Embryonic facial prominence (tissue), 1 donor: ENCODE data around the gene PLEKHG2.

Source experiments
- DNase-seq: peaks from one replicate; pipeline ENCODE4 v3.0.0-alpha.2; 2016; ENCODE audit errors: extremely low spot score

Gene PLEKHG2

DNA sequence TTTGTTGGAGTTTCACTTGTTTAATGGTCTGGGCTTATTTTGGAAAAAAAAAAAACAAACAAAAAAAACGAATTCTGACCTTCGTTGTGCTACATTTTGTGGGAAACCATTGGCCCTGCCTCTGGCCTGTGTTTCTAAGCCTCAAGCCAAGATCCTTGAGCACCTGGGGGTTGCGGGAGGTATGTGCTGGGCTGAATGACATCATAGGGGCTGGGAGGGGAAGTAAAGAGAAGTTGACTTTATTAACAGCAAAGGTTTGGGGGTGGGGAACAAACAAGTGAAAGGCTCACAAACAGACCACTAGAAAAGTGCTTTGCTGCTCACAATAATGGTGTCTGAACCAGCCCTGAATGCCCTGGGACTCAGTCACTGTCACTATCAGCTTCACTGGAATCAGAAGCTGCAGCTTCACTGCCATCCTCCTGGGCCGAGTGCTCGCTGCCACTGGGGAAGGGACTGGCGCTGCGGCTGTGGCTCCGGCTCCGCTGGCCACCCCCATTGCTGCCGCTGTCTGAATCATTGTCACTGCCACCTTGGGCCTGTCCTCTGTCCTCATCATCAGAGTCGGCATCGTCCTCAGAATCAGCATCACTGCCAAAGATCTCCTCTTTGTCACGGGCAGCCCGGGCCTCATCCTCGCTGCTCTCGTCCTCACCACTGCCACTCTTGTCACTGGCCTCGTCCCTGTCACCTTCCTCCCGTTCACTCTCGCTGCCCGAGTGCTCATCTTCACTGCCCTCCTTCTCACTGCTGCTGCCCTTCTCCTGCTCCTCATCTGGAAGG lies 26.6 kb upstream of the PLEKHG2 start:
- DNase-seq = no peak

DNA sequence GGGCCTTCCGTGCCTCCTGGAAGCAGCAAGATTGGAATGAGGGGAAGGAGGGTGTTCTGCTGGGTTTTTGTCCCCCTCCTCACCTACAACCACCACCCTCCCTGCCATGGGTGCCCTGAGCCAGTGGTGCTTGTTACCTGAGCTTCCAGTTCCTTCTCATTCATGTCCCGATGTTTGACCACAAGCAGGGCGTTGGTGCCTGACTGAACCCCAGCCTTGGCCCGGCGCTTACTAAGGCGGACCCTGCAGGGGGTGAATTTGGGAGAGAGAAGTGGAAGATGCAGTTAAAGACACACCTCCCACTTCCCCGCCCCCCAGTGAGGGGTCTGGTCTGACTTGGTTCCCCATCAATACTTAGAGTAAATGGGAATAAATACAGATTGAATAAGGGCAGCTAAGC lies 25.9 kb upstream of the PLEKHG2 start:
- no peak for DNase-seq

DNA sequence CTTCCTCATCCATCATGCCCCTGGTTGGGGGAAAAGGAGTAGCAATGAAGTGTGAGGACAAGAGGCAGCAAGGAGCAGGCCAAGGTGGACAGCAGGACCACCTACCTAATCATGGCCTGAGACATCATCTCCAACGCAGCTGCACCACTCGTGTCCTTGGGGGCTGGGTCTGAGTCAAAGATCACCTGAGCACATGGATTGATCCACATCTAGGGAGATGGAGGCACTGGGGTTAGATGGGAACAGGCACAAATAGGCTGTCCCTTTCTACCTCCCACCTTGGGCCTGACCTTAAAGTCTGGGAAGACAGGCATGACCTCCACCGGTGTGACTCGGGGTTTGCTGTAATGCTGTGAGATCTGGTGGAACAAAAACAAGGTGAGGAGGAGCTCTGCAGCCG lies 23.8 kb upstream of the PLEKHG2 start:
- DNase-seq = no peak

DNA sequence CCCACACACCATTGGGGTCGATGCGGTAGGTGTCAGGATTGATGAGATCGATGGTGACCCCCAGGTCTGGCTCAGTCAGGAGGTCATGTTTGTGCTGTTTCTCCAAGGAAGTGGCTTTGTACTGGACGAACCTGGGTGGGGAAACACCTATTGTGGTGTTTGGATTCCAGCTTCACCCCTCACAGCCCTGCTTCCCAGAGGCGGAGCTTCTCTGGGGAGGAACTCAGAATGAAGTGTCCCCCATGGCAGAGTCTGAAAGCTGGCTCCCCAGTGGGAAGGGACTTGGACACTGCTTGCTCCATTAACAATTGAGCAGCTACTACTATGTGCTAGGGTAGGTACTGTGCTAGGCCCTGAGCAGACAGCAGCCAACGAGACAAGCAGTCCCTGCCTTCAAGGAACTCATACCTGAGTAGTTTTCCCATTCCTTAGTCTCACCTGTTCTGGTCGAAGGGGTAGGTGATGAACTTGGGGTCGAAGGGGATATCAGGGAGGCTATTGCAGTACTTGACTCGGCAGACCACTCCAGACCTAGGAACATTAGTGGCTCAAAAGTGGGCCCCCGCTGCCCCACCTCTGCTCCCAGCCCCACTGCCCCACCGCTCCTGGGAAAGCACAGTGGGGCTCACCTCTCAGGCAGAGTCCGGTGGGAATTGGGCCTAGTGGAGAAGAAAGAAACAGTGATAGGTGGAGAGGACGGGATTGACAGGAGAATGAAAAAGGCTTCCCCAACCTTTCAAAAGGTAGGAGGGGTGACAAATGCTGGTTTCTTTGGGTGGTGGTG lies 22.6 kb upstream of the PLEKHG2 start:
- DNase-seq = no peak

DNA sequence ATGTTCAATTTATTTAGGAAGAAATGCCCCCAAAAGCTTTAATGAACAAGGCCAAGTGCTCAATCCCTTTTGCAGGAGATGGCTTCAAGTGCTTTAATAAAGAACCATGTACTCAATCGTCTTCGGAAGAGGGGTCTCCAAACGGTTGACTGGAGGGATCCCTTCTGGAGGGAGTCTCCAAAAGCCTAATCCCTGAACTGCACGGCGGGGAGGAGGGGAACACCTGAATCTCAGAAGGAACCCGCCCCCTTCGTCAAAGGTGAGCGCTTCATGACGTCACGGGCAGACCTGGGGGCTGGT lies 22.1 kb upstream of the PLEKHG2 start:
- DNase-seq = no peak

DNA sequence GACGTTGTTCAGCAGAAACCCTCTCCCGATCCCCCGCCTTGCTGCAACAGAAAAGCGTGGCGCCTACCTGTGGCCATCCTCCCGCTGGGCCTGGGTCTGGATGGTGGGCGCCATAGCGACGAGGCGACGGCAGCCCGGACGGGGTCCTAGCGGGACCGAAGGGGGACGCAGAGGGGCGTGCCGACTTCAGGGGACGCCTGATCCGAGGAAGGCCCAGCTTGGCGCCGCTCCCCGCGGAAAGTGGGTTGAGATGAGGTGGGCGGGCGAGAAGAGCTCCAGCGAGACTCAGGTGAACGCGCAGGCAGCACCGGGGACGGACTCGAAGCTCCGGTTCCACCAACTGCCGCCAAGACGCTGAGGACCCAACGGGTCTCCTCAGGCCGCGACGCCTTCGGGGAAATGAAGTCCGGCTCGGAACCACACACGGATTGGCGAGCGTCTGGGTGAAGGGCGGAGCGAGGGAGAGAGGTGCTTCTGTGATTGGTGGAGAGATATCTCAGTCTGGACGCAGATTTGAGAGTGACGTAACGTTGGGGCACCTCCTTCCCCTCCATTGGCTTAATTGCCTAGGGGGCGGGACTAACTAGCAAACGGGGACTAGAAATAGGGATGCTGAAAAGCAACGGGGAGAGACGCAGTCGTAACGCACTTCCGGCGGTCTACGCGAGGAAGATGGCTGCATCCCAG lies 21.6 kb upstream of the PLEKHG2 start, which contains the start of the genes MED29 and PAF1:
MED29 (plus strand) TSS at position 628 of the 687 bp plus-strand sequence; CDS start at position 673, 45 bp downstream.
PAF1 (minus strand) TSS at position 356 of the 687 bp plus-strand sequence; CDS start at position 114, 242 bp downstream.
- peak; percentile 100 for DNase-seq

DNA sequence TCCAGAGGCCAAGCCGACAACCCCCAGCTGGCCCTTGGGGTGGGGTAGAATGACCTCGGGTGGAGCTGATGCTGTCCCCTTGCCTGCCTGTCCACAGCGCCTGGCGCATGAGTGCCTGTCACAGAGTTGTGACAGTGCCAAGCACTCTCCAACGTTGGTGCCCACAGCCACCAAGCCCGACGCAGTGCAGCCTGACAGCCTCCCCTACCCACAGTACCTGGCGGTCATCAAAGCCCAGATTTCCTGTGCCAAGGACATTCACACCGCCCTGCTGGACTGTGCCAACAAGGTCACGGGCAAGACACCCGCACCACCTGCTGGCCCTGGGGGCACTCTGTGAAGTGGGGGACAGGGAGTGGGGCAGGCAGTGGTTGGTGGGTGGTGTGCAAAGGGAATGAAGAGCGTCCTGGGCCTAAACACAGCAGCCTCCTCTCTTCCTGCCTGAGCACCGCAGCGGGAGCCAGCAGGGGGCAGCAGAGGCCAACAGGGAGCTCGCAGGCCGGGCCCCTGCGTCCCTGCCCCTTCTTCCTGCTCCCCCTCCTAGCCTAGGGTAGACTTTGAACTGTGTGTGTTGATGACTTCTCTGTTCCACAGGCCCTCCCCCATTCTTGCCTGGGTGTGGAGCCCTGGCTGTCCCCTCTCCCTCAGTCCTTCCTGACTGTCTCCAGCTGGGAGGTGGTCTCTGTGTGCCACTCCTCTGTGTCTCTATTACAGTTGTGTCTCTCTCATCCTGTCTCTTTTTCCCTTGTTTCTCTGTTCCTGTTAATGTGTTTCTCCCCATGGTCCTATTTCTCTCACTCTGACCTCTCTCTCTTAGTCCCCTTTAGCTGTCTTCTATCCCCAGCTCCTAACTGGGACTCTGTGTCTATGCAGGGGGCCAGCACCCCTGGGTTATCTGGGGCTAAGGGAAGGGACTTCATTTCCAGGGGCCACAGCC lies 14.8 kb upstream of the PLEKHG2 start:
- peak; percentile 65 for DNase-seq

DNA sequence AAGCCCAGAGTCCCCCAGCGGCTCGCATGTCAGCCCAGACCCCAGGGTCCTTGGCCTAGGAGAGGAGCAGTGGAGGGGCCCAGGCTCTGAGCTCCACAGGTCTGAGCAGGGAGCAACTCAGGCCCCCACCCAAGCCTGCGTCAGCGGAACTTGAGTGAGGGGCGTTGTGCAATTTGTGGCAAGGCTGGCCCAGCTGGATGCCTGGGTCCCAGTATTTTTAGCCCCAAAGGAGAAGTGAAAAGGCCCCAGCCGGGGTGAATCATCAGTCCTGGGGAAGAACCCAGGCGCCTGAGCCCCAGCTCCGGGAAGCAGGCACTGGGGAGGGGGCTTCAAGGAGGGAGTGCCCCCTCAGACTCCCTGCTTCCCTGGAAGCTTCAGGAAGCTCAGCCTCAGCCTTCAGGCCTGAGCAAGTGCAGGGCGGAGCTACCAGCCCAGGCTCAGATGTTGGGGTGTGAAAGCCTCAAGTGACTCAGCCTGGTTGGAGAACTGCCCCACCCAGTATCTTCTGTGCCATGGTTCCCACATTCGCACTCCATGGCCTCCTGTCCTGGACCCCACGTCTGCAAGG lies 14.1 kb upstream of the PLEKHG2 start:
- no peak for DNase-seq

DNA sequence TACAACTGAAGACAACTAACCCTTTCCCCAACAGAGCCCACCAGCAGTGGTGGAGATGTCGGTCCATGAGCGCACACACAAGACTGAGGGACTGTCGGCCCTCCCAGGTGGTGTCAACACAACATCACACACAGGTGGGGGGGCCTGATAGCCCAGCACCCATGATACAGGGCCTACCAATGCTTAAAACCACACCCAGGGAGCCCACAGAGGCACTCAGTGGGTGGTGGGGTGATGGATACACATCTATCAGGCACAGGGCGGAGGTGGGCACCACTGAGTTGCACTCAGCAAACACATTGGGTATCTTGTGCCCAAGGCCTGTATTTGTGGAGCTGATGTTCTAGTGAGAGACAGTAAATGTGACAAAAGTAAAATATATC lies 12.8 kb upstream of the PLEKHG2 start:
- no peak for DNase-seq

DNA sequence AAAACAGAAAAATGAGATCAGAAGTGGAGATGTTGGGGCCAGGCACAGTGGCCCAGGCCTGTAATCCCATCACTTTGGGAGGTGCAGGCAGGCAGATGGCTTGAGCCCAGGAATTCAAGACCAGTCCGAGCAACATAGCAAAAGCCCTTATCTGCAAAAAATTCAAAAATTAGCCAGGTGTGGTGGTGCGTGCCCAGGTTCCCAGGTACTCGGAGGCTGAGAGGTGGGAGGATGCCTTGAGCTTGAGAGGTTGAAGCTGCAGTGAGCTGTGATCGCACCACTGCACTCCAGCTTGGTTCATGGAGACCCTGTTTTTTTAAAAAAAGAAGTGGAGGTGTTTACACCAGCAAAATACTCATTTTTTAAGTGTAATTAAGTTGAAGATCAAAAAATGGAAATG lies 12.4 kb upstream of the PLEKHG2 start:
- no peak for DNase-seq

DNA sequence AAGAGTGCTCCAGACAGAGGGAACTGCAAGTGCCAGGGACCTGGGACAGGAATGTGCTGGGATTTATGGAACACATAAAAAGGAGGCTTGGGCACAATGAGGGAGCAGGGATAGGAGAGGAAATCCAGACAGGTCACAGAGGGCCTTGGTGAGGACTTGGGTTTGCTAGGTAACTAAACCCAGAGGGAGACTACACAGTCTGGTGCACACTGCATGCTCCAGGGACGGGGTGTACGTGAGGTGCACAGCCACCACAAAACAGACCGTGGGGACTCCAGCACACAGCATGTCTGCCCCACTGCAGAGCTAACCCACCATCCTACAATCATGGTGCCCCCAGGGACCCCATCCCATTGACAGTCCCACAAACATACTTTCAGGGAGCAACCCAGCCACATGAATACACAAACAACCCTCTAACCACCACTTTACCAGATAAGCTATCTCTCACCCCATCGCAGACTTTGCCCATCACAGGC lies 11.4 kb upstream of the PLEKHG2 start:
- DNase-seq = no peak

DNA sequence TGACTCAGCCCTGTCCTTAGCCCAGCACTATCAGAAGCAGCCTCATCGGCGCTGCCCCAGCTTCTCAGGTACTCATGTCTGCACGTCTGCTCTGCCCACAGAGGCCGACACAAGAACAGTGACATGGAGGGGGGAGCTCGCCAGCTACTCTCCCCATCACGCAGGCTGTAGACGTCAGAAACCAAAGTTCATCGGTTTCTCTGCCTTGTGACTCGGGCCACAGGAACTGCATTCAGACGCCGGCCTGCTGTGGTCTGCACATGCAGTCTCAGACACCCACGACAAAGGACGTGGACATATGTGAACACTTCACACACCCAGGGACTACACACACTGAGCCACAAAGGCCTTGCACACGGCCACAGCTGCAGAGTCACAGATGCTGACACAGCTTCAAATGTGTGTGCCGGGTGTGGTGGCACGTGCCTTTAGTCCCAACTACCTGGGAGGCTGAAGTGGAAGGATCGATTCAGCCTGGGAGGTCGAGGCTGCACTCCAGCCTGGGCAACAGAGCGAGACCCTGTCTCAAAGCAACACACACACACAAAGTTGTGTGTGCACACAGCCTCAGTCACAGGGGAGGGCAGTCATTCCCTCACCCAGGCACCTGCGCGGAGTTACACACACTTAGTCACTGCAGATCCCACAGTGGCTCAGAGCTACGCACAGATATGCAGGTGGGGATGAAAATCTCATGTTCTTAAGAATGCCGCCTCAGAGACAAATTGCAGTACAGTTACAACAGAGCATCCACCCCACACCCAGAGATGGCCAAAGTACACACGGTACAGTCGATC lies 10.7 kb upstream of the PLEKHG2 start:
- no peak for DNase-seq

DNA sequence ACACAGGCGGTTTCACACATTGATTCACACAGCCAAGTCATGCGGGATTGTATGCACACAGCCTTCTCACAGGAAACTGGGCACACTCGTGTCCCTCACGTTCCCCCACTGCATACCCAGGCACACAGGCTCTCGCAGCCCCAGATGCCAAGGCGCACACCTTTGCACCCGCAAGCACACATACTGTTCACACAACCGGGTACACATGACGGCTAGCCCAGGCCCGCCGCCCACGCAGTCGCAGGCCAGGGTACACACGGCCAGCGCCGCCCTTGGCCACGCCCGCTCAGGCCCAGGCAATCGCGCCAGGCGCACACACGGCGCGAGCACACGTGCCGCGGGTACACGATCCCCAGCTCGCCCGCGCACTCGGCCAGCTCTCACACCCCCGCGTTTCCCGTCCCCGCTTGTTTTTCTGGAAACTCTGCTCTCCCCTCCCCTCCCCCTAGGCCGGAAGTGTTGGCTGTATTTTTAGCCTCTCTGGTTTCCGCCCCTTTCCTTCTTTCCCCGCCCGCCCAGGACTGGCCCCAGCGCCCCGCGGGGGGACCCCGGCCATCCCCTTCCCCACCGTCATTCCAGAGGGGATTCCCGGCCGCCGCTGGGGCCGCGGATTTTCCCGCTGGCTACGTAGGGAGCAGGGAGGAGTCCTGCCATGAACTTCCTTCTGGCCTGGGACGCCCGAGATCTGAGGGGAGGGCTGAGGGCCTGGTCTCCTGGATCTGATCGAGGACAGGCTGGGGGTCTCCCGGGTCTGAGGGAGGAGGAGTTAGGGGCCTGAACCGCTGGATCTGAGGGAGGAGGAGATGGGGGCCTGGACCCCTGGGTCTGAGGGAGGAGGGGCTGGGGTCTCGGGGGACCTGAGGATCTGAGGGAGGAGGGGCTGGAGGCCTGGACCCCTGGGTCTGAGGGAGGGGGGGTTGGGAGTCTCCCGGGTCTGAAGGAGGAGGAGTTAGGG lies 9.8 kb upstream of the PLEKHG2 start:
- DNase-seq = peak; percentile 83

DNA sequence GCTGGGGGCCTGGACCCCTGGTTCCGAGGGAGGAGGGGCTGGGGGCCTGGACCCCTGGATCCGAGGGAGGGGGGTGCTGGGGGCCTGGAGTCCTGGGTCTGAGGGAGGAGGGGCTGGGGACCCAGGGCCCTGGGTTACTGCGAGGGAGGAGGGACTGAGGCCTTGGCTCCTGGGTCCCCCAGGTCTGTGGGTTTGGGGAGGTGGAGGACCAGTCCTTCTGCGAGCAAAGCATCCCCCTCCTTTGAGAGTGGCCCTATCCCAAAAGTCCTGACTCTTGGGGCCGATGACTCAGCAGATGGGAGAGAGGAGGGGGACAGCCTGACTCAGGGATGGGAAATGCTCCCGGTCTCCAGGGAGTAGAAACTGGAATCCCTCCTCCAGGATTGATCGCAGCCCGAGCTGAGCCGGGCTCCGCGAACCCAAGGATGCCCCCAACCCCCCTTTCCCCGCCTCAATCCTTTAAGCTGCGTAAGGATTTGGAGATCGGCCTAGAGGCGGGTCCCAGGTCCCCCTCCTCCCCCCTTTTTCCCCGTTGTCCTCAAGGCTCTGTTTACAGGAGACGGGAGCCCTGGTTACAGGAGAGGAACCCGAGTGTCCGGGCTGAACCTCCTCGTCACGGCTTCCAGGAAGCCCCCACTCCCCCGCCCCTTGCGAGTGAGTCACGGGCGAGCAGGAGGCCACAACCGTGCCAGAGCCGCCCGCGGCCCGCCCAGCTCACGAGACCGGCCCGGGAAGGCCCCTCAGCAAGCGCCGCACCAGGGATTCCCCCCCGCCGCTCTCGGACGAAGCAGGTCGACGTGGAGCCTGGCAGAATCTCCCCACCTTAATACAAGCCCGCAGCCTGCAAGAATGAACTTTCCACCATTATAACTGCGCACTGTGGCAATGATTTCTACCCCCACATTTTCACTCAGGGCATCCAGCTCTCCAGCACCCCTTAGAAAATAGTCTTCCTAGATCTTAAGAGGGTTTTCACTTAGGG lies 8.8 kb upstream of the PLEKHG2 start:
- peak; percentile 94 for DNase-seq

DNA sequence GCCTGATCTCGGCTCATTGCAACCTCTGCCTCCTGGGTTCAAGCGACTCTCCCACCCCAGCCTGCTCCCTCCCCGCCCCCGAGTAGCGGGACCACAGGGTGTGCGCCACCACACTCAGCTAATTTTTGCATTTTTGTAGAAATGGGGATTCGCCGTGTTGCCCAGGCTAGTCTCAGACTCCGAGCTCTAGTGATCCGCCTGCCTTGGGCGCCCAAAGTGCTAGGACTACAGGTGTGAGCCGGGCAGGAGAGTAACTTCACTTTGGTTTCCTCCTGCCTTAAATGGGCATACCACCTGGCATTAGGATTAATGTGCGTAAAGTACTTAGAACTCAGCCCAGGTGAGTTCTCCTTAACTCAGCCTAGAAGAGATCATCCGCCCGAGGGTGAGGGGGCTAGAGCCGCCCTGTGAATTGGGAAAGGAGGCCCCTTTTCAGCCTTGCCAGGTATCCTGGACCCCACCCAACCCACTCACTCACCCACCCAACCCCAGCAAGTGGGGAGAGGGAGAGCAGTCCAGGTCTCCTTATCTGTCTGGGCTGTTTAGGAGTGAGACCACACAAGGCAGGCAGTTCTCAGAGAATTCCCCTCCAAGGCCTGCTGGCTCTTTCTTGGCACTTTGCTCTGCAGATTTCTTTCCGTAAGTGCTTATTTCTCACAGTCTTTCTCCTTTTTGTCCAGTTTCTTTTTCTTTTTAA lies 7.1 kb upstream of the PLEKHG2 start:
- no peak for DNase-seq

DNA sequence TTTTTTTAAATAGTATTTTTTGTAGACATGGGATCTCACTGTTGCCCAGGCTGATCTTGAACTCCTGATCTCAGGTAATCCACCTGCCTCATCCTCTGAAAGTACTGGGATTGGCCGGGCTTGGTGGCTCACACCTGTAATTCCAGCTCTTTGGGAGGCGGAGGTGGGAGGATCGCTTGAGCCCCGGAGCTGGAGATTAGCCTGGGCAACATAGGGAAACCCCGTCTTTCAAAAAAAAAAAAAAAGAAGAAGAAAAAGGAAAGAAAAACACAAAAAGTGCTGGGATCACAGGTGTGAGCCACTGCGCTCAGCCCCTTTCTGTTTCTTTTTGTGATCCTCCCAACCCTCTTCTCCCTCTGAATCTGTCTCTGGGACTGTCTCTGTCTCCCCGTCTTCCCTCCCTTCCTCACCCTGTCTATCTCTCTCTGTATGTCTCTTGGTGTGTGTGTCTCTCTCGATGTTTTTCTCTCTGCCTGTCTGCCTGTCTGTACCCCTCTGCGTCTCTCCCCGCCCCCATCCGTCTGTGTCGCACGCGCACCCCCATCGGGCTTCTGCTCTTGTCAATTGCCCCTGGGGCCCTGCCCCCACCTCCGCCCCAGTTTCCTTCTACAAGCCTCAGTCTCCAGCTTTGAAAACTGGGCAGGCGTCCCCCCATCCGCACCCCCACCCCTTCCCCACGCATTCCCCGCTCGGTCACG lies 6.4 kb upstream of the PLEKHG2 start:
- no peak for DNase-seq
